DMS79 (cell line): Measurements from ENCODE around the gene RPL18A.
"Not testable (repeated sequence)": the region's sequence is repeated elsewhere in the genome, so short reads cannot be mapped to it uniquely, and the experiment has no call there.

Experiments used
- DNase-seq: peaks from one replicate; lab custom pipeline; 2025; lab: John Stamatoyannopoulos, UW

RPL18A gene

DNA sequence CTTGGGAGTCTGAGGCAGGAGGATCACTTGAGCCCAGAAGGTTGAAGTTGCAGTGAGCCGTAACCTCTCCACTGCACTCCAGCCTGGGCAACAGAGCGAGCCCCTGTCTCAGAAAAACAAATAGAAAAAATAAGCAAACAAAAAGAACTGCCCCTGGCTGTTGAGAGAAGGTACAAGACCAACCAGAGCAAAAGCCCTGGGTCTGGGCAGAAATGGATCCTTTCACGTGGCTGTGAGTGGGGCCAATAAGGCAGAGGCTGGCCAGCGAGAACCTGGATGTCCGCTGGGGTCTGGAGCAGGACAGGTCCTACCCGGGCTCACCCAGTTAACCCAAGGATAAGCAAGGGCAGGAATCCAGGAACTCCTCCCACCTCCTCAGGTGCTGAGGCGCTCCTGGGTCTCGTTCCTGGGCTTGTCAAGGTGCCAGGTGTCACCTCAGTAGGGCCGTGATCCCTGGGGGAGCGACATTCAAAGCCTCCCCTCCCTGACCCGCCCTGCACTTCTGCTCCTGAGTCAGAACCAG, 7.3 kb downstream of the RPL18A start:
- peak; percentile 43 for DNase-seq

DNA sequence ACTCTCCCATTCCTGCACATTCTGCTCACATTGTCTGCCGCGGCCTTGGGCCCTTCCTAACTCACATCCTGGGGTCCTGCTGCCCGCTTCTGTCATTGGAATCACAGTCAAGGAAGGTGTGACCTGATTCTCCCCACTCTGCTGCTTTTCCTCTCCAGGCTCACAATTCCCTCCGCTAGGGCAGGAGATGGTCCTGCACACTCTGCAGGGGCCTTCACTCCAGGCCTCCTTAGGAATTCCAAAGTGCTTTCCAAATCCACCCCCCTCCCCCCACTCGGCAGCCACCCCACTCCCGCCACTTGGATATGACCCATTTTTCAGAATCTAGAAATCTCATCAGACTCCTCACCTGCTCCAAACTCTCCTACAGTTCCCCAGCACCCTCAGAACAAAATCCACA, 9.0 kb downstream of the RPL18A start:
- DNase-seq, result no peak

DNA sequence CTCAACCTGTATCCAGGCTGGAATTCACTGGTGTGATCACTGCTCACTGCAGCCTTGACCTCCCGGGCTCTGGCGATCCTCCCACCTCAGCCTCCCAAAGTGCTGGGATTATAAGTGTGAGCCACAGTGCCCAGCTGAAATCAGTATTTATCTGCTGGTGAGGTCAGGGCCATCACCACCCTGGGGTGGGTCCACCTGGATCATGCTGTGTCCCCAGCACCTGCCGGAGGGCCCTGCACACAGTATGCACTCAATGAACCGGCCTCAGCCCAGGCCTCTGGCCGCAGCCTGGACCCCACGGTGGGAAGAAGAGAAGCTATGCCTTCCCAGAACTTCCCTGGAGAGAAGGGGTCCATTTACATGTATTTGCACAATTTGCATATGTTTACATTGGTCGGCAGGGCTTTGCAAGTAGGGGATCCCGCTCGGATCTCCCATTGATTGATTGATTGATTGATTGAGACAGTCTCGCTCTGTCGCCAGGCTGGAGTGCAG, 9.5 kb downstream of the RPL18A start:
- DNase-seq, result no peak

DNA sequence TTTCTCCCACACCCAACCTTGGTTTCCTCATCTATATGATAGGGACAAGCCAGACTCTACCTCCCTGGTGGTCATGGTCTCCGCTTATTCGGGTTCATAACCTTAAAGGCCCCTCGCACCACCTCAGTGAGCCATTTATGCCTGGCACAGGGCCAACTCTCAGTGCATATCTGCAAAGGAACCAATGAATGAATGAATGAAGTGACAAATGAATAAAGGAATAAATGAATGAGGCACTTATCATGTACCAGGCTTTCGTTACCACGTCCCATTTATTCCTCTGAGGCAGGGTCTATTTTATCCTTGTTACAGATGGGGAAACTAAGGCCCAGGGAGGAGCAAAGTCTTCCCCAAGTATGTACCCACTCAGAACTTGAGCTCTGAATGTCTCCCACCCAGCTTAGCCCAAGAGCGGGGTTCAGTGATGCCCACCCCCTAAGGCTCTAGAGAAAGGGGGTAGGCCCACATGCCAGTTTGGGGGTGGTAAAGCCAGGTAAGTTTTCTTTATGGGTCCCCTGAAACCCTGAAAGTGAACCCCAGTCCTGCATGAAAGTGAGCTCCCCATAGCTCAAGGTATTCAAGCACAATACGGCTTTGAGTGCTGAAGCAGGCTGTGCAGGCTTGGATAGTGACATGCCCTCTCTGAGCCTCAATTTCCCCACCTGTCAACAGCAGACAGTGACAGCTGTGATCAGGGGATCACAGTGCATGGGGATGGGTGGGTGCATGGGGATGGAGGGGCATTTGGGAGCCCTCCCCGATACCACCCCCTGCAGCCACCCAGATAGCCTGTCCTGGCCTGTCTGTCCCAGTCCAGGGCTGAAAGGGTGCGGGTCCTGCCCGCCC, 11.5 kb downstream of the RPL18A start:
- DNase-seq, result no peak

DNA sequence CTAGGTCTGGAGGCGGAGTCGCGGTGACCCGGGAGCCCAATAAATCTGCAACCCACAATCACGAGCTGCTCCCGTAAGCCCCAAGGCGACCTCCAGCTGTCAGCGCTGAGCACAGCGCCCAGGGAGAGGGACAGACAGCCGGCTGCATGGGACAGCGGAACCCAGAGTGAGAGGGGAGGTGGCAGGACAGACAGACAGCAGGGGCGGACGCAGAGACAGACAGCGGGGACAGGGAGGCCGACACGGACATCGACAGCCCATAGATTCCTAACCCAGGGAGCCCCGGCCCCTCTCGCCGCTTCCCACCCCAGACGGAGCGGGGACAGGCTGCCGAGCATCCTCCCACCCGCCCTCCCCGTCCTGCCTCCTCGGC, 12.2 kb downstream of the RPL18A start, which contains the start of gene SLC5A5:
SLC5A5 (plus strand) TSS at position 68 of the 373 bp plus-strand sequence. CDS start 375 bp downstream, outside the sequence.
- no peak for DNase-seq

DNA sequence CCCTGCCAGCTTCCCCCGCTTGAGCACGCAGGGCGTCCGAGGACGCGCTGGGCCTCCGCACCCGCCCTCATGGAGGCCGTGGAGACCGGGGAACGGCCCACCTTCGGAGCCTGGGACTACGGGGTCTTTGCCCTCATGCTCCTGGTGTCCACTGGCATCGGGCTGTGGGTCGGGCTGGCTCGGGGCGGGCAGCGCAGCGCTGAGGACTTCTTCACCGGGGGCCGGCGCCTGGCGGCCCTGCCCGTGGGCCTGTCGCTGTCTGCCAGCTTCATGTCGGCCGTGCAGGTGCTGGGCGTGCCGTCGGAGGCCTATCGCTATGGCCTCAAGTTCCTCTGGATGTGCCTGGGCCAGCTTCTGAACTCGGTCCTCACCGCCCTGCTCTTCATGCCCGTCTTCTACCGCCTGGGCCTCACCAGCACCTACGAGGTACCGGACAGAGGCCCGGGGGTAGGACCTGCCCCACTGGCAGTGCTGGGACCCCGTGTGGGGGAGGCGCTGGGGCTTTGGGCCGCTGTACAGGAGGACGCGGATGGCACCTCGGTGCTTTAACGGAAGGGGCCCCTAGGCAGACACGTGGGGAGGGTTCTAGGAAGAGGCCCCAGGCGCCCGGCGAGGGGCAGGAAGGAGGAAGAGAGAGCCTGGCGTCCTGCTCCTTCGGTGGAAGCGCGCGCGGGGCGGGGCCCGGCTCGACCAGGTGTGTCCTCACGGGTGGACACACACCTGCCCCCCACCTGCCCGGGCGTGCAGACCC, 12.7 kb downstream of the RPL18A start:
- no peak for DNase-seq

DNA sequence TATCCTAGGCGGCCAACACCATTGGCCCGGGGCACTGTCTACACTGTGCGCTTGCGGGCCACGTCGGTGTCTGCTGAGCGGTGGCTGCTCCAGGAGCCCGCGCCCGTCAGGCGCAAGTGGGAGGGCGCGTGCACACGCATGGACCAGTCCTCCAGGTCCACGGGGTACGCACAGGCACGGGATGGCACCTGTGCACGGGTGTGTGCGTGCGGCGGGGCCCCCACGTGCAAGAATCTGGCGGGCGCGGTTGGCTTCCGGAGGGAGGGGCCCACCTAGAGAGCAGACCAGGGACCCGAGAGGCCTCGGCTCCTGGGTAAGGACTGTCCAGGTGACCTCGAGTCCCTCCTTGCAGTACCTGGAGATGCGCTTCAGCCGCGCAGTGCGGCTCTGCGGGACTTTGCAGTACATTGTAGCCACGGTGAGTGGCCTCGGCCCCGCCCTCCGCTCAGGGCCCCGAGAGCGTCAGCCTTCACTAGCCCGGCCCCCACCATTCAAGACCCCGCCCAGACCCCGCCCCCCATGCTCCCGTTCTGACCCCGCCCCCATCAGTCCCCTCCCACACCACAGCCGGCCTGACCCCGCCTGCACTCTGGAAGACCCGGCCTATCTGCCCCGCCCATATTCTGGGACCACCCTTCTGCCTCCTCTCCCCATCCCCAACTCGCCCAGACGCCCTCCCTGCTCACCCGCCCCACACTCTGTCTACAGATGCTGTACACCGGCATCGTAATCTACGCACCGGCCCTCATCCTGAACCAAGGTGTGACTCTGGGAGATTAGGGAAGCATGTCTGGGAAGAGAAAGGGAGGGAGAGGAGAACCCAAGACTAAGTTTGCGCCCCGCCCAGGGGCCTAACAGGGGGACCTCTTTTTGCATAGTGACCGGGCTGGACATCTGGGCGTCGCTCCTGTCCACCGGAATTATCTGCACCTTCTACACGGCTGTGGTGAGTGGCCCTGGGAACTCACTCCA, 14.4 kb downstream of the RPL18A start:
- DNase-seq, result no peak

DNA sequence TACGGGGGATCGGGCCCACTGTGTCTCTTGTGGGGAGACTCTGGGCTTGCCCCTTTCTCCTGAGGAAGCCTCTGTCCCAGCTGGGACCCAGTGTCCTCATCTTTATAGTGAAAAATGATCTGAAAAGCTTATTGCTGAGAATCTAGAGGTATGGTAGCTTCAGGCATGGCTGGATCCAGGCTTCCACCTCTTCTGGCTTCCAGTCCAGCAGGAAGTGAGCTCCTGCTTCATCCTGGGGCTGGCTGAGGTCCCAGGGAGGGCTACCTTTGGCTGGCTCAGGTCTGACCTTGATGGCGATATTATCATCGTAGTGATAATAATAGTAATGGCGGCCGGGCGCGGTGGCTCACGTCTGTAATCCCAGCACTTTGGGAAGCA, 15.0 kb downstream of the RPL18A start:
- DNase-seq, result no peak

DNA sequence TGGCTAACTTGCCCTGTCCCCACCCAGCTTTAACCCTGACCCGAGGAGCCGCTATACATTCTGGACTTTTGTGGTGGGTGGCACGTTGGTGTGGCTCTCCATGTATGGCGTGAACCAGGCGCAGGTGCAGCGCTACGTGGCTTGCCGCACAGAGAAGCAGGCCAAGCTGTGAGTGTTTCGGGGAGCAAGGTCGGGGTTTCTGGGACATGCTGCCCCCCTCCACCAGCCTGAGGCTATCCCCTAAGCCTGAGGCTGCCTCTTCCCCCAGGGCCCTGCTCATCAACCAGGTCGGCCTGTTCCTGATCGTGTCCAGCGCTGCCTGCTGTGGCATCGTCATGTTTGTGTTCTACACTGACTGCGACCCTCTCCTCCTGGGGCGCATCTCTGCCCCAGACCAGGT, 18.0 kb downstream of the RPL18A start:
- no peak for DNase-seq

DNA sequence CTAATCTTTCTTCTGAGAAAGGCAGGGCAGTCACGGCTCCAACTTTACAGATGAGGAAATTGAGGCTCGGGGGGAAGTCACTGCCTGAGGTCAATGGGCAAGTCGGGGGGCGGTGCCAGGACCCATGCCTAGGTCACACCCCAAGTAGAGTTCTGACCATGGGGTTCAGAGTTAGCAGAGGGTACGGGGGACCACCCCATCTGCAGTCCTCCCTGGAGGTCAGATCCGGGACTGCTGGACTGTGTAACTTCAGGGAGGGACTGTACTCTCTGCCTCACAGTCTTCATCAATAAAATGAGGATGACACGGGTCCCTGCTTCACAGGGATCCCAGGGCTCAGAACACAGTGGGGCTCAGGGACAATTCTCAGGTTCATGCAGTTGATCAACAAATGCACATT, 19.8 kb downstream of the RPL18A start:
- no peak for DNase-seq

DNA sequence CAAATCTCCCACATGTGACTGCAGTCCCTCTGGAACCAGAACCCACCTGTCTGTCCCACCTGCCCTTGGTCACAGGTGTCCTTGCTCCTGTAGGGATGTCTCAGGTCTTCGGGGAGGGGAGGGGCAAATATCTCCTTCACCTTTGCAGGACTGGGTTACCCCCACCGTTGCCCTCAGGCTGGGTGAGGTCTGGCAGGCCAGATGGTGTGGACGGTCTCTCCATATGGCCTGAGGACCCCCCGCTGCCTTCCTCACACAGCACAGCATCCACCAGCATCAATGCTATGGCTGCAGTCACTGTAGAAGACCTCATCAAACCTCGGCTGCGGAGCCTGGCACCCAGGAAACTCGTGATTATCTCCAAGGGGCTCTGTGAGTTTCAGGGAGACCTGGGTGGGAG, 22.0 kb downstream of the RPL18A start:
- DNase-seq, result no peak

DNA sequence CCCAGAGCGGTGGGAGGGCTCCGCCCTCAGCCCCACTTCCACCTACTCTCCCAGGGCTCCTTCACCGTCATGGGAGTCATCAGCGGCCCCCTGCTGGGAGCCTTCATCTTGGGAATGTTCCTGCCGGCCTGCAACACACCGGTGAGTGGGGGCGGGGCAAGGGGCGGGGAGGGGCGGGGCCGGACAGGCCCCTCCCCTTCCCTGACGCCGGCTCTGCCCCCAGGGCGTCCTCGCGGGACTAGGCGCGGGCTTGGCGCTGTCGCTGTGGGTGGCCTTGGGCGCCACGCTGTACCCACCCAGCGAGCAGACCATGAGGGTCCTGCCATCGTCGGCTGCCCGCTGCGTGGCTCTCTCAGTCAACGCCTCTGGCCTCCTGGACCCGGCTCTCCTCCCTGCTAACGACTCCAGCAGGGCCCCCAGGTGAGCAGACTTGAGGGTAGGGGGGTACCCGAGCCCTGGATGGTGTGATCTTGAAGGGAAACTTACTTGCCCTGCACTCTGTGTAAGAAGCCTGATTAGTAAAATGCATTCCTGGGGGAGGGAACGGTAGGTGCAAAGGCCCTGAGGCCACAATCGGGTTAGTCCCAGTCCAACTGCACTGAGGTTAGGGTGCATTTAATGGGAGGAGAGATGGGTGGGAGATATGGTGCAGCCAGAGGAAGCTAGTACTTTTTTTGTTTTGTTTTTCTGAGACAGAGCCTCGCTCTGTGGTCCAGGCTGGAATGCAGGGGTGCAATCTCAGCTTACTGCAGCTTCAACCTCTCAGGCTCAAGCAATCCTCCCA, 24.1 kb downstream of the RPL18A start:
- DNase-seq, result no peak

DNA sequence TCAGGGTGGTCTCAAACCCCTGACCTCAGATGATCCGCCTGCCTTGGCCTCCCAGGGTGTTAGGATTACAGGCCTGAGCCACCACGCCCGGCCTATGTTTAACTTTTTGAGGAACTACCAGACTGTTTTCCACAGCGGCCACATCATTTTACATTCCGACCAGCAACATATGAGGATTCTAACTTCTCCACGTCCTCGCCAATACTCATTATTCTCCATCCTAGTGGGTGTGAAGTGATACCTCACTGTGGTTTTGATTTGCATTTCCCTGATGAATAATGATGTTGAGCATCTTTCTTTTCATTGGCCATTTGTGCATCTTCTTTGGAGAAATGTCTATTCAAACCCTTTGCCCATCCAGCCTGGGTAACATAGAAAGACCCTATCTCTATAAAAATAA, 26.8 kb downstream of the RPL18A start:
- no peak for DNase-seq

DNA sequence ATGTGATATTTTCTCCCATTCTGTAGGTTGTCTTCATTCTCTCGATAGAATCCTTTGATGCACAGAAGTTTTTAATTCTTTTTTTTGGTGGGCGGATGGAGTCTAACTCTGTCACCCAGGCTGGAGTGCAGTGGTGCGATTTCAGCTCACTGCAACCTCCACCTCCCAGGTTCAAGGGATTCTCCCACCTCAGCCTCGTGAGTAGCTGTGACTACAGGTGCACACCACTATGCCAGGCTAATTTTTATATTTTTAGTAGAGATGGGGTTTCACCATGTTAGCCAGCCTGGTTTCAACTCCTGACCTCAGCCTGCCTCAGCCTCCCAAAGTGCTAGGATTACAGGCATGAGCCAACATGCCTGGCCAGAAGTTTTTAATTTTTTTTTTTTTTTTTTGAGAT, 27.5 kb downstream of the RPL18A start:
- DNase-seq, result not testable (repeated sequence)

DNA sequence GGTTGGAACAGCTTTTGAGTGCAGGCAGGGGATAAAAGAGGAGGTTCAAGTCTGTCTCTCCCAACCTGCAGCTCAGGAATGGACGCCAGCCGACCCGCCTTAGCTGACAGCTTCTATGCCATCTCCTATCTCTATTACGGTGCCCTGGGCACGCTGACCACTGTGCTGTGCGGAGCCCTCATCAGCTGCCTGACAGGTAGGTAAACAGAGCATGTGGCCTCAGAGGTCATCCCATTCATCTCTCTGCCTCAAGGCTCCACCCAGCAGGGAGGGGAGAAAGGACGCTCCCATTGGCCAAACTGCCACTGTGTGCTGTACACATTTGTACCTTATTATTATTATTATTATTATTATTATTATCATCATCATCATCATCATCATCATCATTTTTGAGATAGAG, 28.6 kb downstream of the RPL18A start:
- no peak for DNase-seq

DNA sequence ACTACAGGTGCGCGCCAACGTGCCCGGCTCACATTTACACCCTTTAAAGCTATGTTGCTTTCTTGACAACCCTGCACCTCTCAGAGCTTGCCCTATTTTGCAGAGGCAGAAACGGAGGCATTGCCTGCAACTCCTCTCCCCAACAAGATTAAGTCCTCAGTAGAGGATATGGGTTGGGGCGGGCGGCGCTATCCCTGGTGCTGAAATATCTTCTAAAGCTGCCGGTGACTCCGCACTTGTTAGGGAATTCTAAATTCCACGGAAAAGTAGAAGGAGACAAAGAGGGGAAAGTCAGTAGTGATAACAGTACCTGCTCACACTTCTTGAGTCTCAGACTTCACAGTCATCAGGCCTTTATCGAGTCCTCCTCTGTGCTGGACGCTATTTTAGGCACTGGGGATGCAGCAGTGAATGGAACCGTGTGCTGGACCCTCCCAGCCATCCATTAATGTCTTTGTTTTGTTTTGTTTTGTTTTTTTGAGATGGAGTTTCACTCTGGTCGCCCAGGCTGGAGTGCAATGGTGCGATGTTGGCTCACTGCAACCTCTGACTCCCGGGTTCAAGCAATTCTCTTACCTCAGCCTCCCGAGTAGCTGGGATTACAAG, 30.0 kb downstream of the RPL18A start:
- DNase-seq, result no peak

DNA sequence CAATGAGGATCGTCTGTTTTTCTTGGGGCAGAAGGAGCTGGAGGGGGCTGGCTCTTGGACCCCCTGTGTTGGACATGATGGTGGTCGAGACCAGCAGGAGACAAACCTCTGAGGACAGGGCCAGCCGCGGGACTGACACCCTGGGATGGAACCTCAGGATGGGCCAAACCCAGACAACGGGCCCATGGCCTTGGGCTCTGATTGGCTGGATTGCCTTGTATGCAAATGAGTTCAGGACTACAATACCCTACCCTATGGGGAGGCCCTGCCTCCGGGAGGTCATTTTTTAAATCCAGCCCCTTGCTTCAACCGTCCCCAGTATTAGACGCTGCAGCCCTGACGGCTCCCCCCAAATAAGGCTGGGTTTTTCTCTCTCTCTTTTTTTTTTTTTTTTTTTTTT, 34.1 kb downstream of the RPL18A start:
- DNase-seq, result no peak

DNA sequence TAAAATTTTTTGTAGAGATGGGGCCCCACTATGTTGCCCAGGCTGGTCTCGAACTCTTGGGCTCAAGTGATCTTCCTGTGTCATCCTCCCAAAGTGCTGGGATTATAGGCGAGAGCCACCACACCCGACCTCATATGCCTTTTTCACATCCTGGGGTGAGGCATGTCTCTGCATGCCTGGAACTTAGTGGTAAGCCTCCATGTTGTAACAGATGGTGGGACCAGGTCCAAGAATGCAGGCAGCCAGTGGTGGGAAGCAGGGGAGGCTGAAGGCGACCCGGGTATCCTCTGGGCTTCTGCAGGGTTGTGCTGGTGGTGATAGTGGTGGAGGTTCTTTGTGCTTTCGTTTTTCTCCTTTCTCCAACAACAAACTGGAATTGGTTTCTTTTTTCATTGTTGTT, 43.0 kb downstream of the RPL18A start:
- DNase-seq, result peak; percentile 11

DNA sequence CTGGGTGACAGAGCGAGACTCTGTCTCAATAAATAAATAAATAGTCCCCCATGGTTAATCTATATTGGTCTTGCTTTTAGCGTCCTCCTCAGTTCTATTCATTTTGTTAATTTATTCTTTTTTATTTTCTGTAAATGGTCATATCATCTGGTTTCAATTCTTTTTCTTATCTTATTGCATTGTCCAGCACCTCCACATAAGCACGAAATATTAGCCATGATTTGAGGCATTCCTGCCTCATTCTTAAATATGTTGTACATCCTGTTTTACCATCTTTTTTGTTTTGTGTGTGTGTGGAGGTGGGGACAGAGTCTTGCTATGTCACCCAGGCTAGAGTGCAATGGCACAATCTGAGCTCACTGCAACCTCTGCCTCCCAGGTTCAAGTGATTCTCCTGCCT, 48.5 kb downstream of the RPL18A start:
- no peak for DNase-seq

DNA sequence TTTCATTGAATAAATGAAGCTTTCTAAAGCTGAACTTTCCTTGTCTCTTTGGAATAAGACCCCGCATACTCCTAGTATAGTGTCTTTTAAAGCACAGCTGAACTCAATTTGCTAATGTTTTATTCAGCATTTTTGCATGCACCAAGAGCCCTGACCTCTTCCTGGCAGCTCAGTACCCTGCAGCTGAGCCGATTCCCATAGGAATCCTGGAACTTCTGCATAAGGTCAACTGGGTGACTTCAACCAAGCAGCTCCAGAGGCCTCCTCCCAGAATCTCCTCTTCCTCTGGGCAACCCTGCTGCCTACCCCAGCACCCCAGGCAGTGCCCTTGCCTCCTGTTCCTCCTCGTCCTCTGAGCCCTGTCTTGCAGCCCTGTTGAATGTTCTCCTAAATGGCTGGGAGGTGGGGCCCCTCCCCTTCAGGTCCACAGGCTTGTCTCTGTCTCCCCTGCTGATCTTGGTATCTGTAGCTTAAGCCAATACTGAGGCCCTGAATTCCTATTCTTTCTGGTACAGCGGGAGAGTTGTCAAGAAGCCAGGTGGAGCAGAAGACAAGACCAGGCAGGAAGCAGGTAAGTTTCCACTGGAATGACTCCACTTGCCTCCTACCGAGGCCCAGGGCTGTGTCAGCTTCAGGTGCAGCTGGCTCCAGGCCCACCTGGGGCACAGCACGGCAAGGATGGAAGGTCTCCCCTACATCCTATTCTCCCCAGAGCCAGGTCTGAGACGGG, 49.5 kb downstream of the RPL18A start:
- DNase-seq, result no peak
